Fibroblast of mammary gland (primary cell): ENCODE measurements around the gene SLC27A4.
A peak's percentile ranks its signal among the peaks of the same experiment; 100 is the strongest.

ENCODE experiments used
- DNase-seq: peaks from one replicate; pipeline ENCODE4 v3.0.0-alpha.2; 2010; ENCODE audit warnings: low read depth
- H3K4me3 ChIP-seq: 2 replicates; pipeline ENCODE4 v1.5.1; 2011; ENCODE audit warnings: low read depth, mild to moderate bottlenecking, low read length, moderate library complexity; ENCODE audit not compliant: control insufficient read depth
- TF ChIP-seq, protein P1 (sequence below): conservative IDR thresholded peaks from 2 replicates; pipeline ENCODE4 v1.5.1; 2011; ENCODE audit warnings: low read depth, low read length, inconsistent platforms; ENCODE audit not compliant: control insufficient read depth, insufficient read depth

The SLC27A4 gene

GRCh38 chr9:128298535-128299482, 41.5 kb upstream of the SLC27A4 start:
- H3K4me3 ChIP-seq, result no peak overlapping the region
- TF ChIP-seq, protein P1, sequence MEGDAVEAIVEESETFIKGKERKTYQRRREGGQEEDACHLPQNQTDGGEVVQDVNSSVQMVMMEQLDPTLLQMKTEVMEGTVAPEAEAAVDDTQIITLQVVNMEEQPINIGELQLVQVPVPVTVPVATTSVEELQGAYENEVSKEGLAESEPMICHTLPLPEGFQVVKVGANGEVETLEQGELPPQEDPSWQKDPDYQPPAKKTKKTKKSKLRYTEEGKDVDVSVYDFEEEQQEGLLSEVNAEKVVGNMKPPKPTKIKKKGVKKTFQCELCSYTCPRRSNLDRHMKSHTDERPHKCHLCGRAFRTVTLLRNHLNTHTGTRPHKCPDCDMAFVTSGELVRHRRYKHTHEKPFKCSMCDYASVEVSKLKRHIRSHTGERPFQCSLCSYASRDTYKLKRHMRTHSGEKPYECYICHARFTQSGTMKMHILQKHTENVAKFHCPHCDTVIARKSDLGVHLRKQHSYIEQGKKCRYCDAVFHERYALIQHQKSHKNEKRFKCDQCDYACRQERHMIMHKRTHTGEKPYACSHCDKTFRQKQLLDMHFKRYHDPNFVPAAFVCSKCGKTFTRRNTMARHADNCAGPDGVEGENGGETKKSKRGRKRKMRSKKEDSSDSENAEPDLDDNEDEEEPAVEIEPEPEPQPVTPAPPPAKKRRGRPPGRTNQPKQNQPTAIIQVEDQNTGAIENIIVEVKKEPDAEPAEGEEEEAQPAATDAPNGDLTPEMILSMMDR, result no peak
- DNase-seq, result no peak

- no peak overlapping the region for H3K4me3 ChIP-seq
- TF ChIP-seq, protein P1, result no peak
- peak; percentile 21 for DNase-seq
Observed at GRCh38 chr9:128304136-128304970, 36.0 kb upstream of the SLC27A4 start.

DNA sequence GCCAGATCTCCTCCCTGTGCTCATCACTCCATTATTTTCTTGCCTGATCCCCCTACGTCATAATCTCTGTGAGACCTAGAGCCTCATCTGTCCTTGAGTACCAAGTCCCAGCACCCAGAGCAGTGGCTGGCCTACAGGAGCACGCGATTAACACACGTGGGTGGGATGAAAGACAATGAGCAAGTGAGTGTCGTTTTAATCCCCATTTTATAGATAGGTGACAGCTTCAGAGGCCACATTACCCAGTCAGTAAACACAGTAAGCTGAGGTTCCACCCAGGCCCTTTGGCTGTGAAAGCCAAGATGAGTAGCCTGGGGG, 35.4 kb upstream of the SLC27A4 start:
- TF ChIP-seq, protein P1, result no peak
- H3K4me3 ChIP-seq, result no peak overlapping the region
- DNase-seq, result peak; percentile 76

GRCh38 chr9:128309551-128309950, 30.8 kb upstream of the SLC27A4 start:
- H3K4me3 ChIP-seq, result no peak overlapping the region
- DNase-seq, result no peak
- TF ChIP-seq, protein P1, result no peak

- TF ChIP-seq, protein P1, result no peak
- no peak for DNase-seq
- H3K4me3 ChIP-seq, result no peak overlapping the region
Observed at GRCh38 chr9:128310461-128310860, 29.9 kb upstream of the SLC27A4 start.

- no peak for DNase-seq
- H3K4me3 ChIP-seq, result no peak overlapping the region
- TF ChIP-seq, protein P1, result no peak
Observed at GRCh38 chr9:128314697-128315096, 25.6 kb upstream of the SLC27A4 start.
